Parathyroid adenoma (tissue), 2 donors: Measurements from ENCODE around the gene ZDHHC6.

ENCODE experiments used
- H2AFZ ChIP-seq: fragments of 300-600 bp; sonication (generic); one replicate; pipeline ENCODE4 v1.7.0; 2017; ENCODE audit warnings: antibody characterized with exemption, mild to moderate bottlenecking
- H3K27ac ChIP-seq: fragments of 300-600 bp; sonication (generic); one replicate; pipeline ENCODE4 v1.7.0; 2017
- H3K27me3 ChIP-seq: fragments of 300-600 bp; sonication (generic); one replicate; pipeline ENCODE4 v1.7.0; 2017; ENCODE audit warnings: low read length; ENCODE audit not compliant: control insufficient read depth, insufficient read depth
- H3K36me3 ChIP-seq: fragments of 300-600 bp; sonication (generic); one replicate; pipeline ENCODE4 v1.7.0; 2017; ENCODE audit warnings: low read length; ENCODE audit not compliant: control insufficient read depth, insufficient read depth
- H3K4me1 ChIP-seq: fragments of 300-600 bp; sonication (generic); one replicate; pipeline ENCODE4 v1.7.0; 2017; ENCODE audit warnings: control low read depth
- H3K4me2 ChIP-seq: fragments of 300-600 bp; sonication (generic); one replicate; pipeline ENCODE4 v1.7.0; 2017; ENCODE audit warnings: low read length
- H3K4me3 ChIP-seq: fragments of 300-600 bp; sonication (generic); one replicate; pipeline ENCODE4 v1.7.0; 2017; ENCODE audit warnings: low read depth, low read length
- H3K79me2 ChIP-seq: fragments of 300-600 bp; sonication (generic); one replicate; pipeline ENCODE4 v1.7.0; 2017; ENCODE audit warnings: control low read depth
- H3K9ac ChIP-seq: fragments of 300-600 bp; sonication (generic); one replicate; pipeline ENCODE4 v1.7.0; 2017; ENCODE audit warnings: mild to moderate bottlenecking
- H3K9me3 ChIP-seq: fragments of 300-600 bp; sonication (generic); one replicate; pipeline ENCODE4 v1.7.0; 2017; ENCODE audit warnings: low read length; ENCODE audit not compliant: control insufficient read depth
- TF ChIP-seq, protein P1 (sequence below): fragments of 300-600 bp; sonication (generic); IDR thresholded peaks from one replicate; pipeline ENCODE4 v1.7.0; 2017; ENCODE audit warnings: antibody characterized with exemption, mild to moderate bottlenecking
- donor health status: primary hyperparathyroidism.

The ZDHHC6 gene

DNA sequence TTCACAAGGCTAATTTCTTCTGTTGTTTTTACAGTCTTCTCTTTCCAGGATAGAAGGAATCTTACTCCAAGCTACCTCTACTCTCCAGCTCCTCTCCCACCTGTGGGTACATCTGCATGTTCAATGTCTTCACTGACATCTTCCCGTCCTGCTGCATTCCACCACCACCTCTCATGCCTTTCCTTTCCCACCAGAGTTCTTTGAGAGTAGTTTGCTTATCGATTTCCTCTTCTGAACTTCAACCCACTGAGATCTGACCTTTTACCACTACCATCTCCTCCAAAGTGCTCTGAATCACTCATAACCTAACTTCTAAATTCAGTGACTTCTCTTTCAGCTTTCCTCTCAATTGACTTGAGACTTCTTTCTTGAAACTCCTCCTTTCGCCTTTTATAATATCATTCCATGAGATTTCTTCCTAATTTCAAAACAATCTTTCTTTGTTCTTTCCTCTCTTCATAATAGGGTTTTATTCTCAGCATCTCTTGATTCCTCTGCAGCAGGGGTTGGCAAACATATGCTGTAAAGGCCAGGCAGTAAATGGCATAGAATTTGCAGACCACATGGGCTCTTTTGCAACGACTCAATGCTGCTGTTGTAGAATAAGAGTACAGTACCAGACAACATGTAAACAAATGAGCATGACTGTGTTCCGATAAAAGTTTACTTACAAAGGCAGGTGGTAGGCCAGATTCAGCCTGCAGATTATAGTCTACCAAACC, 50.7 kb downstream of the ZDHHC6 start:
- Histone ChIP-seq H3K4me3 (no peak overlapping the region), H3K4me2 (no peak overlapping the region), H3K79me2 (no peaks in the 10 kb centered on the region), H2AFZ (no peak overlapping the region), H3K9ac (no peak overlapping the region), H3K36me3 (no peaks in the 10 kb centered on the region), H3K4me1 (no peaks in the 10 kb centered on the region), H3K9me3 (no peaks in the 10 kb centered on the region), H3K27me3 (no peaks in the 10 kb centered on the region), H3K27ac (no peak overlapping the region)
- TF ChIP-seq, protein P1, sequence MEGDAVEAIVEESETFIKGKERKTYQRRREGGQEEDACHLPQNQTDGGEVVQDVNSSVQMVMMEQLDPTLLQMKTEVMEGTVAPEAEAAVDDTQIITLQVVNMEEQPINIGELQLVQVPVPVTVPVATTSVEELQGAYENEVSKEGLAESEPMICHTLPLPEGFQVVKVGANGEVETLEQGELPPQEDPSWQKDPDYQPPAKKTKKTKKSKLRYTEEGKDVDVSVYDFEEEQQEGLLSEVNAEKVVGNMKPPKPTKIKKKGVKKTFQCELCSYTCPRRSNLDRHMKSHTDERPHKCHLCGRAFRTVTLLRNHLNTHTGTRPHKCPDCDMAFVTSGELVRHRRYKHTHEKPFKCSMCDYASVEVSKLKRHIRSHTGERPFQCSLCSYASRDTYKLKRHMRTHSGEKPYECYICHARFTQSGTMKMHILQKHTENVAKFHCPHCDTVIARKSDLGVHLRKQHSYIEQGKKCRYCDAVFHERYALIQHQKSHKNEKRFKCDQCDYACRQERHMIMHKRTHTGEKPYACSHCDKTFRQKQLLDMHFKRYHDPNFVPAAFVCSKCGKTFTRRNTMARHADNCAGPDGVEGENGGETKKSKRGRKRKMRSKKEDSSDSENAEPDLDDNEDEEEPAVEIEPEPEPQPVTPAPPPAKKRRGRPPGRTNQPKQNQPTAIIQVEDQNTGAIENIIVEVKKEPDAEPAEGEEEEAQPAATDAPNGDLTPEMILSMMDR, result no peak

DNA sequence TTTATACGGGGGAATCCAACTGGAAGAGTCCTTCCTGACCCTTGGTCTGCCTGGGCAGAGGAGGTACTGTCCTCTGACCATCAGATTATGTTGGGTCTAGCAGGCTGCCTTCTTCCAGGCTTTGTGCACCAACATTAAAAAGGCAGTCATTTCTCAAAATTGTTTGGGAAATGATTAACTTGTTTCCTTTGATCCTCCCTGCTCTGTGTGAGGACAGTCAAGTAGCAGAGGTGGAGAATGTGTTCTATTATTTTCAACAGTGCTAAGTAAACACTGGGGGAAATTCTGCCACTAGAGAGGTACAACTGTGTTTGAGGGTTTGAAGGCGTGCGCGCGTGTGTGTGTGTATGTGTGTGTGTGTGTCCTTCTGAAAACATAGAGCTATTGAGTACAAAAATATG, 52.2 kb downstream of the ZDHHC6 start:
- no peak overlapping the region for H2AFZ ChIP-seq
- H3K27me3 ChIP-seq, result no peaks in the 10 kb centered on the region
- TF ChIP-seq, protein P1, result no peak
- no peak overlapping the region for H3K9ac ChIP-seq
- no peaks in the 10 kb centered on the region for H3K9me3 ChIP-seq
- H3K36me3 ChIP-seq, result no peaks in the 10 kb centered on the region
- H3K27ac ChIP-seq, result no peak overlapping the region
- no peaks in the 10 kb centered on the region for H3K4me1 ChIP-seq
- H3K4me3 ChIP-seq, result no peak overlapping the region
- H3K4me2 ChIP-seq, result no peak overlapping the region
- H3K79me2 ChIP-seq, result no peaks in the 10 kb centered on the region

DNA sequence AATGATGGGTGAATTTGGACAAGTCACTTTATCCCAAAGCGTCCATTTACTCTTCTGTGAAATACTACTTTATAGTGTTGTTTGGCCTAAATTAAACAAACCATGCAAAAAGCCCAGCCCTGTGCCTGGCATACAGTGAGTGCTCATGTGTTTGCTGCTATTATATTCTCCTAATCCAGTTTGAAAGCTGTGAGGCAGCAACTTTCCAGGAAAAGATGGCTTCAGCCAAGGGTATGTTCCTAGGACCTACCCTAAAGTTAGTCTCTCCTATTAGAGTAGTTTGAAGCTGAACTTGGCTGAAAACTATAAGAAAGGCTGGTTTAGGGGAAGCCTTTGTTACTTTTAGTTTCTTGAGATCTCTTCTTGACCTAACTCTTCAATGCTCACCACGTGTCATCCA, 52.9 kb downstream of the ZDHHC6 start:
- Histone ChIP-seq H3K27ac (no peak overlapping the region), H3K4me2 (no peak overlapping the region), H2AFZ (no peak overlapping the region), H3K4me1 (no peaks in the 10 kb centered on the region), H3K79me2 (no peaks in the 10 kb centered on the region), H3K36me3 (no peaks in the 10 kb centered on the region), H3K27me3 (no peaks in the 10 kb centered on the region), H3K9me3 (no peaks in the 10 kb centered on the region), H3K9ac (no peak overlapping the region), H3K4me3 (no peak overlapping the region)
- TF ChIP-seq, protein P1, result no peak

DNA sequence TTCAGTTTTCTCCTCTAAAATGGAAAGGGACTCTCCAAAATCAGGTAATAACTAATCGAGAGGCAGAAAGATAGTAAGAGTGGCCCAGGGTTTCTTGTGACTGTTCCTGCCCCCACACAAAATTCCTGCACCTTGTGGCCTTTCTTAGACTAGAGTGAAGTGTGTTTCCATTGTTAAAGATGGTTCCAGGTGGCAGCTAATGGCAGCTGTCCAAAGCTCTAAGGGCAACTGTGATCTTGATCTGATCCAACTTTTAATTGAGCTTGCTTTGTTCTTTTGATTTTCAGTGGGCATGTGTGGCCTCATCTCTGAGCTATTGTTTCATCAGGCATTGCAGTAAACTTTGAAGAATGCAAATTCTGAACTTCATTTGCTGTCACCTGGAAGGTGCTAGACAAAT, 53.4 kb downstream of the ZDHHC6 start:
- no peak overlapping the region for H2AFZ ChIP-seq
- H3K4me3 ChIP-seq, result no peak overlapping the region
- H3K36me3 ChIP-seq, result no peaks in the 10 kb centered on the region
- H3K27me3 ChIP-seq, result no peaks in the 10 kb centered on the region
- no peak overlapping the region for H3K4me2 ChIP-seq
- no peaks in the 10 kb centered on the region for H3K9me3 ChIP-seq
- TF ChIP-seq, protein P1, result no peak
- H3K27ac ChIP-seq, result no peak overlapping the region
- H3K79me2 ChIP-seq, result no peaks in the 10 kb centered on the region
- no peak overlapping the region for H3K9ac ChIP-seq
- H3K4me1 ChIP-seq, result no peaks in the 10 kb centered on the region

GRCh38 chr10:112390125-112390703, 56.5 kb downstream of the ZDHHC6 start:
- Histone ChIP-seq H3K79me2 (no peaks in the 10 kb centered on the region), H3K4me1 (no peaks in the 10 kb centered on the region), H3K27ac (no peak overlapping the region), H2AFZ (no peak overlapping the region), H3K4me3 (no peak overlapping the region), H3K36me3 (no peaks in the 10 kb centered on the region), H3K27me3 (no peaks in the 10 kb centered on the region), H3K9me3 (no peaks in the 10 kb centered on the region), H3K9ac (no peak overlapping the region), H3K4me2 (no peak overlapping the region)
- TF ChIP-seq, protein P1, result no peak
